DOHH2 (cell line): Measurements from ENCODE around the gene HEG1.

ENCODE experiments used
- H3F3A ChIP-seq: fragments of 200-600 bp; sonication (generic), shearing (Covaris generic); 2 replicates; pipeline ENCODE4 v1.6.0; 2016; ENCODE audit warnings: antibody characterized with exemption, mild to moderate bottlenecking; ENCODE audit not compliant: control insufficient read depth, insufficient read depth
- H3K27ac ChIP-seq: fragments of 200-600 bp; sonication (generic); 2 replicates; pipeline ENCODE4 v1.5.1; 2014; ENCODE audit warnings: low read depth, mild to moderate bottlenecking, low read length, moderate library complexity
- H3K27me3 ChIP-seq: fragments of 200-600 bp; sonication (generic); 2 replicates; pipeline ENCODE4 v1.6.1; 2014; ENCODE audit warnings: mild to moderate bottlenecking, low read length, mixed read lengths; ENCODE audit not compliant: control insufficient read depth
- H3K36me3 ChIP-seq: fragments of 200-600 bp; sonication (generic); 2 replicates; pipeline ENCODE4 v1.6.1; 2014; ENCODE audit warnings: mild to moderate bottlenecking, low read length, moderate library complexity, mixed read lengths; ENCODE audit not compliant: control insufficient read depth
- H3K4me1 ChIP-seq: fragments of 200-600 bp; sonication (generic); 2 replicates; pipeline ENCODE4 v1.6.1; 2014; ENCODE audit warnings: mild to moderate bottlenecking, low read length, mixed read lengths; ENCODE audit not compliant: control insufficient read depth
- H3K4me2 ChIP-seq: fragments of 200-600 bp; sonication (generic); 2 replicates; pipeline ENCODE4 v1.6.0; 2014; ENCODE audit warnings: mild to moderate bottlenecking, low read length, moderate library complexity
- H3K4me3 ChIP-seq: fragments of 200-600 bp; sonication (generic); 2 replicates; pipeline ENCODE4 v1.5.1; 2014; ENCODE audit warnings: mild to moderate bottlenecking, low read length, mixed read lengths
- H3K79me2 ChIP-seq: fragments of 200-600 bp; sonication (generic); 2 replicates; pipeline ENCODE4 v1.6.1; 2014; ENCODE audit warnings: mild to moderate bottlenecking, low read length, mixed read lengths; ENCODE audit not compliant: control insufficient read depth
- H3K9me2 ChIP-seq: fragments of 200-600 bp; sonication (generic); replicated peaks from 2 replicates; pipeline ENCODE4 v1.6.1; 2014; ENCODE audit warnings: mild to moderate bottlenecking, low read length, mixed read lengths; ENCODE audit not compliant: control insufficient read depth
- H3K9me3 ChIP-seq: fragments of 200-600 bp; sonication (generic); 2 replicates; pipeline ENCODE4 v1.6.1; 2014; ENCODE audit warnings: antibody characterized with exemption, low read length, mixed read lengths; ENCODE audit not compliant: control insufficient read depth, insufficient read depth
- H4K20me1 ChIP-seq: fragments of 200-600 bp; sonication (generic); 2 replicates; pipeline ENCODE4 v1.6.0; 2014; ENCODE audit warnings: low read depth, mild to moderate bottlenecking, antibody characterized with exemption, low read length, moderate library complexity; ENCODE audit not compliant: control insufficient read depth, insufficient read depth
- EZH2phosphoT487 ChIP-seq: fragments of 200-600 bp; sonication (generic); IDR thresholded peaks from 2 replicates; pipeline ENCODE4 v1.6.1; 2017; ENCODE audit warnings: borderline replicate concordance, mild to moderate bottlenecking, antibody characterized with exemption, low read length, moderate library complexity, mixed read lengths
- TF ChIP-seq, protein P1 (sequence below): fragments of 200-600 bp; sonication (generic); IDR thresholded peaks from one replicate; pipeline ENCODE4 v1.5.1; 2014; ENCODE audit warnings: antibody characterized with exemption, mild to moderate bottlenecking, low read depth, low read length; ENCODE audit not compliant: poor library complexity, severe bottlenecking

HEG1 gene

DNA sequence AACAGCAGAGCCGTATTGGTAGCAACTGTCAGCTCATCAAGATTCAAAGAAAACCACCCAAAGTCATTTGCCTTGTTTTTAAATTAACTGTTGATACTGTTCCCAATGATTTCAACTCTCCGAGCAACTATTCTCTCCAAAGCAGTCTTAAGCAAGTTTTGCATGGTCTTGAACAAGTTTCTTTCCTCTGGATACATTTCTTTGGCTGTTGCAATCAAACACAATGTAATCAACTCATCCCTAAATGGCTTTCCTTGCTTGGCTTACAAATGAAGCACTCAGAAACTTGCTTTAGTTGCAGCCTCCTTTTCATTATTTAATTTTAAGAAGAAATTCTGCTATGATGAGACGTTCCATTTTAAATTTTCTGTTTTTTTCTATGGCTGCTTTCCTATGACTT, 105.8 kb downstream of the HEG1 start:
- Histone ChIP-seq H3K9me3 (no peaks in the 10 kb centered on the region), H3K4me3 (no peak overlapping the region), H3K9me2 (no peaks in the 10 kb centered on the region), H3K36me3 (no peaks in the 10 kb centered on the region), H3F3A (no peaks in the 10 kb centered on the region), H3K27ac (no peak overlapping the region), H3K27me3 (no peaks in the 10 kb centered on the region), H3K4me1 (no peaks in the 10 kb centered on the region), H3K4me2 (no peak overlapping the region), H3K79me2 (no peaks in the 10 kb centered on the region), H4K20me1 (no peaks in the 10 kb centered on the region)
- no peak for TF ChIP-seq EZH2phosphoT487
- TF ChIP-seq, protein P1, sequence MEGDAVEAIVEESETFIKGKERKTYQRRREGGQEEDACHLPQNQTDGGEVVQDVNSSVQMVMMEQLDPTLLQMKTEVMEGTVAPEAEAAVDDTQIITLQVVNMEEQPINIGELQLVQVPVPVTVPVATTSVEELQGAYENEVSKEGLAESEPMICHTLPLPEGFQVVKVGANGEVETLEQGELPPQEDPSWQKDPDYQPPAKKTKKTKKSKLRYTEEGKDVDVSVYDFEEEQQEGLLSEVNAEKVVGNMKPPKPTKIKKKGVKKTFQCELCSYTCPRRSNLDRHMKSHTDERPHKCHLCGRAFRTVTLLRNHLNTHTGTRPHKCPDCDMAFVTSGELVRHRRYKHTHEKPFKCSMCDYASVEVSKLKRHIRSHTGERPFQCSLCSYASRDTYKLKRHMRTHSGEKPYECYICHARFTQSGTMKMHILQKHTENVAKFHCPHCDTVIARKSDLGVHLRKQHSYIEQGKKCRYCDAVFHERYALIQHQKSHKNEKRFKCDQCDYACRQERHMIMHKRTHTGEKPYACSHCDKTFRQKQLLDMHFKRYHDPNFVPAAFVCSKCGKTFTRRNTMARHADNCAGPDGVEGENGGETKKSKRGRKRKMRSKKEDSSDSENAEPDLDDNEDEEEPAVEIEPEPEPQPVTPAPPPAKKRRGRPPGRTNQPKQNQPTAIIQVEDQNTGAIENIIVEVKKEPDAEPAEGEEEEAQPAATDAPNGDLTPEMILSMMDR: no peak

DNA sequence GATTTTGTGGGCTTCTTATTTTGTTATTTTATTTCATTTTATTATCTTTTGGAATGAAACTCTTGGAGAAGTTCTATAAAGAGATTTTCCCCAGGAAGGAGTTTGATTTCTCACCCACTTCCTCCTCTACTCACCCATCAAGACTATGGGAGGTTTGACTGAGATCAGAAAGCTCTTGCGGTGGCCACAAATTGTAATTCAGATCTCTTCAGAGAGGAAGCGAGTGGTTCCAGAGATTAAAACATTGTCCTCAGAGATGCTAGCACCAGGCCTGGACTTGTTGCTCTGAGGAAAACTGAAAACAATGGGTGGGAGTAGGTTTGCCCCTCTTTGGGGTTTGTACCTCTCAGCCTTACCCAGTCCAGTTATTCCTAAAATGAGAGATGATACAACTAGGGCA, 113.2 kb downstream of the HEG1 start:
- no peaks in the 10 kb centered on the region for H3K9me3 ChIP-seq
- no peak overlapping the region for H3K4me2 ChIP-seq
- no peak for TF ChIP-seq EZH2phosphoT487
- TF ChIP-seq, protein P1: no peak
- no peaks in the 10 kb centered on the region for H3K27me3 ChIP-seq
- H3K27ac ChIP-seq: no peak overlapping the region
- no peaks in the 10 kb centered on the region for H3K79me2 ChIP-seq
- H3K9me2 ChIP-seq: no peaks in the 10 kb centered on the region
- no peaks in the 10 kb centered on the region for H3K36me3 ChIP-seq
- H3K4me1 ChIP-seq: no peaks in the 10 kb centered on the region
- H3F3A ChIP-seq: no peaks in the 10 kb centered on the region
- no peak overlapping the region for H3K4me3 ChIP-seq
- no peaks in the 10 kb centered on the region for H4K20me1 ChIP-seq

DNA sequence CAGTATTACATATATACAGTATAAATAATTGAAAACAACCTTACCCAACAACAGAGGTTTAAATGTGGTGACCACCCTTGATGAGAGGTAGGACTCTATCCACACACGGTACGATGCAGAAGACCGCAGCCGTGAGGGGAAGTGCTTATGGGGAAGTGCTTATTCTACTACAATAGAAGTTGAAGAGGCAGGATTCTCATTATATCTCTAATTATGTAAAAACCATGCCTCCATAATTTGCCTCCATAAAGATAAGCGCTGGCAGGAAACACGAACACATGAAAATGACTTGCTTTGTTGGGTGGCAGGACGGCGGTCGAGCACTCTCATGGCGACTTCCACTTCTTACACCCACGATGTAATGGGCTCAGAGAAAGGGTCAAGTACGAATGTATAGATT, 114.0 kb downstream of the HEG1 start:
- Histone ChIP-seq H3K36me3 (no peaks in the 10 kb centered on the region), H3K4me1 (no peaks in the 10 kb centered on the region), H3K4me3 (no peak overlapping the region), H3K27ac (no peak overlapping the region), H4K20me1 (no peaks in the 10 kb centered on the region), H3K4me2 (no peak overlapping the region), H3F3A (no peaks in the 10 kb centered on the region), H3K79me2 (no peaks in the 10 kb centered on the region), H3K9me3 (no peaks in the 10 kb centered on the region), H3K9me2 (no peaks in the 10 kb centered on the region), H3K27me3 (no peaks in the 10 kb centered on the region)
- no peak for TF ChIP-seq EZH2phosphoT487
- TF ChIP-seq, protein P1: no peak

DNA sequence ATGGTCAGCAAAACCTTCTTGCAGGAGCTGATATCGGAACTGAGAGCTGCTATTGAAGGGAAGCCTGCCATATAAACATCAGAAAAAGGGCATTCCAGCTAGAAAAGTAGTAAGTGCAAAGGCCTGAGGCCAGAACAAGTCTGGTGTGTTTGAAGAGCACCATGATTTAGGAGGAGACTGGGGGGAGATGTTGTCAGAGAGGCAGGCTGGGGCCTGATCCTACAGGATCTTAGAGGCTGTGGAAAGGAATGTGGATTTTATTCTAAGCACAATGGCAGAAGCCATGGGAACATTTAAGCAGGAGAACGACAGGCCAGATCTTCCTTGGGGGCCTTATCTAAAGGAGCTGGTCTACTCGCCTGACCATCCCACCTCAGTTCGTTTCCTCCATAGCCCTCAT, 116.1 kb downstream of the HEG1 start:
- Histone ChIP-seq H3K9me3 (no peaks in the 10 kb centered on the region), H4K20me1 (no peaks in the 10 kb centered on the region), H3K27ac (no peak overlapping the region), H3K27me3 (no peaks in the 10 kb centered on the region), H3K9me2 (no peaks in the 10 kb centered on the region), H3K36me3 (no peaks in the 10 kb centered on the region), H3K79me2 (no peaks in the 10 kb centered on the region), H3K4me1 (no peaks in the 10 kb centered on the region), H3F3A (no peaks in the 10 kb centered on the region), H3K4me2 (no peak overlapping the region), H3K4me3 (no peak overlapping the region)
- TF ChIP-seq EZH2phosphoT487: no peak
- TF ChIP-seq, protein P1: no peak
